Gastrocnemius medialis (tissue), 4 donors: Measurements from ENCODE around the gene ZNF672. TPM values are rescaled to one million over a fixed set of nuclear protein-coding genes. Genes with fewer than 3 reads are reported as not detected.

Source experiments
- ATAC-seq, 2 donors: fragments of 150-250 bp; one replicate each; pipeline ENCODE4 v1.9.1; 2016
- DNase-seq, 2 donors: peaks; one replicate each; pipeline ENCODE4 v3.0.0-alpha.2; 2019
- H3K27ac ChIP-seq, 4 donors: fragments of 200-600 bp; sonication (generic); 1 replicate in 1 of 4; 2 replicates in 3 of 4; pipeline ENCODE4 v1.5.1; 2016 to 2018; ENCODE audit warnings: mild to moderate bottlenecking in 2 of 4, moderate library complexity in 1 of 4
- H3K27me3 ChIP-seq, 3 donors: fragments of 200-600 bp; sonication (generic) in 2 of 3; 1 replicate in 1 of 3; 2 replicates in 2 of 3; pipeline versions ENCODE4 v1.5.1 to v1.6.0; 2016 to 2019; ENCODE audit warnings: mild to moderate bottlenecking in 1 of 3, moderate library complexity in 1 of 3
- H3K36me3 ChIP-seq, 2 donors: fragments of 200-600 bp; sonication (generic) in 1 of 2; one replicate each; pipeline ENCODE4 v1.5.1; 2017 to 2018
- H3K4me1 ChIP-seq, 2 donors: fragments of 200-600 bp; sonication (generic) in 1 of 2; one replicate each; pipeline ENCODE4 v1.5.1; 2016 to 2017; ENCODE audit warnings: mild to moderate bottlenecking in 2 of 2
- H3K4me3 ChIP-seq, 4 donors: fragments of 200-600 bp; sonication (generic) in 3 of 4; 1 replicate in 1 of 4; 2 replicates in 3 of 4; pipeline ENCODE4 v1.5.1; 2016 to 2019; ENCODE audit warnings: mild to moderate bottlenecking in 2 of 4
- H3K9me3 ChIP-seq, 3 donors: fragments of 200-600 bp; sonication (generic) in 2 of 3; 1 replicate in 1 of 3; 2 replicates in 2 of 3; pipeline ENCODE4 v1.5.1; 2016 to 2019
- POLR2A ChIP-seq, 2 donors: fragments of 450-650 bp; IDR thresholded peaks; one replicate each; pipeline ENCODE4 v1.6.1; 2017; ENCODE audit warnings: antibody characterized with exemption in 2 of 2, mild to moderate bottlenecking in 2 of 2, moderate library complexity in 2 of 2
- in situ Hi-C, 4 donors: fragments of 200-750 bp; cut with MboI; loops; one replicate each; pipeline versions ENCODE4 v1.15.0 to v1.8.0; 2017; ENCODE audit warnings: low sequenced_read_pairs in 4 of 4
- intact Hi-C: fragments of 100-400 bp; cut with DNase I; formaldehyde crosslinking; loops from one replicate; pipeline ENCODE4 v1.15.1; 2023; ENCODE audit warnings: low total_unique reads
- total RNA-seq, 4 donors: library from RNA; depleted of rRNA; stranded (reverse); fragments of >200 nt; gene quantifications; one replicate each; pipeline versions ENCODE4 v1.1.0 to v1.2.3, GENCODE V29; 2016
- TF ChIP-seq, protein P1 (sequence below), 5 experiments: fragments of 450-650 bp in 3 of 5; fragments of 200-600 bp in 2 of 5; sonication (generic) in 2 of 5; IDR thresholded peaks in 4 of 5; conservative IDR thresholded peaks in 1 of 5; 1 replicate in 4 of 5; 2 replicates in 1 of 5; pipeline ENCODE4 v1.5.1; 2016 to 2019; ENCODE audit warnings: antibody characterized with exemption in 5 of 5, mild to moderate bottlenecking in 3 of 5, moderate library complexity in 3 of 5

Gene ZNF672
- total RNA-seq, 4 donors from 2014 or later, result 41.9 to 81.0 (median 59.0) TPM

DNA sequence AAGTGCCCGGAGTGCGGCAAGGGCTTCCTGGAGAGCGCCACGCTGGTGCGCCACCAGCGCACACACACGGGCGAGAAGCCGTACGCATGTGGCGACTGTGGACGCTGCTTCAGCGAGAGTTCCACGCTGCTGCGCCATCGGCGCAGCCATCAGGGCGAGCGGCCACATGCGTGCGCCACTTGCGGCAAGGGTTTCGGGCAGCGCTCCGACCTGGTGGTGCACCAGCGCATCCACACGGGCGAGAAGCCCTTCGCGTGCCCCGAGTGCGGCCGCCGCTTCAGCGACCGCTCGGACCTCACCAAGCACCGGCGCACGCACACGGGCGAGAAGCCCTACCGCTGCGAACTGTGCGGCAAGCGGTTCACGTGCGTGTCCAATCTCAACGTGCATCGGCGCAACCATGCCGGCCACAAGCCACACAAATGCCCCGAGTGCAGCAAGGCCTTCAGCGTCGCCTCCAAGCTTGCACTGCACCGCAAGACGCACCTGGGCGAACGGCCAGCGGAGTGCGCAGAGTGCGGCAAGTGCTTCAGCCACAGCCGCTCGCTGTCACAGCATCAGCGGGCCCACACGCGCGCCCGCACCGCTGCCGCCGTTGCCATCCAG, 10.0 kb downstream of the ZNF672 start:
- DNase-seq (no peak), ATAC-seq (no peak)
- H3K4me1 ChIP-seq, result peaks cover 14 to 16% of the 10 kb centered on the region in 2 donors
- no peak overlapping the region for H3K27ac ChIP-seq
- H3K4me3 ChIP-seq, result no peak overlapping the region
- in situ Hi-C loops, result no loop called here
- intact Hi-C loops, result no loop called here
- no peaks in the 10 kb centered on the region for H3K27me3 ChIP-seq
- H3K9me3 ChIP-seq, result no peaks in the 10 kb centered on the region
- peaks cover 0 to 57% of the 10 kb centered on the region in 2 donors for H3K36me3 ChIP-seq
- no peak for TF ChIP-seq POLR2A (IDR thresholded peaks at IDR 0.05)
- TF ChIP-seq, protein P1, sequence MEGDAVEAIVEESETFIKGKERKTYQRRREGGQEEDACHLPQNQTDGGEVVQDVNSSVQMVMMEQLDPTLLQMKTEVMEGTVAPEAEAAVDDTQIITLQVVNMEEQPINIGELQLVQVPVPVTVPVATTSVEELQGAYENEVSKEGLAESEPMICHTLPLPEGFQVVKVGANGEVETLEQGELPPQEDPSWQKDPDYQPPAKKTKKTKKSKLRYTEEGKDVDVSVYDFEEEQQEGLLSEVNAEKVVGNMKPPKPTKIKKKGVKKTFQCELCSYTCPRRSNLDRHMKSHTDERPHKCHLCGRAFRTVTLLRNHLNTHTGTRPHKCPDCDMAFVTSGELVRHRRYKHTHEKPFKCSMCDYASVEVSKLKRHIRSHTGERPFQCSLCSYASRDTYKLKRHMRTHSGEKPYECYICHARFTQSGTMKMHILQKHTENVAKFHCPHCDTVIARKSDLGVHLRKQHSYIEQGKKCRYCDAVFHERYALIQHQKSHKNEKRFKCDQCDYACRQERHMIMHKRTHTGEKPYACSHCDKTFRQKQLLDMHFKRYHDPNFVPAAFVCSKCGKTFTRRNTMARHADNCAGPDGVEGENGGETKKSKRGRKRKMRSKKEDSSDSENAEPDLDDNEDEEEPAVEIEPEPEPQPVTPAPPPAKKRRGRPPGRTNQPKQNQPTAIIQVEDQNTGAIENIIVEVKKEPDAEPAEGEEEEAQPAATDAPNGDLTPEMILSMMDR (IDR thresholded peaks at IDR 0.05 in 4 of 5, conservative IDR thresholded peaks at IDR 0.05 in 1 of 5), result no peak

DNA sequence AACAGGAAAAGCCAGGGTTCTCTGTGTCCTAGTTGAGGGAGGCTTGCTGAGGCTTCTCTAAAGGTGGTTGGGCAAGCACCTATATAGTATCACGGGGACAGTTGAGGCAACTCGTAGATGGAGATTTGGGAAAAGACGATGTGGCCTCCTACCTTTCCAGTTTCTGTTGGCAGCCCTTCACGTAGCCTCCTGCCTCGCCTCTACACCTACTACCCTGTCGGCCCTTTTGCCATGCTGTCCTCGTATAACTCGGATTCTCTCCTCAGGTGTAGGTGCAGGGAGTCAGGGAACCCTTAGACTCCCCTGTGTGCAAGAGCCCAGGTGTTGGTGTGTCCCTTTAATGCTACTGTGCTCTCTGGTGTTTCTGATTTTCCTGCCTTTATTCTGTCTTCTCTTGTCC, 10.6 kb downstream of the ZNF672 start:
- Histone ChIP-seq H3K27ac (no peak overlapping the region), H3K9me3 (no peaks in the 10 kb centered on the region), H3K27me3 (no peaks in the 10 kb centered on the region), H3K4me3 (no peak overlapping the region), H3K4me1 (peaks cover 8 to 11% of the 10 kb centered on the region in 2 donors), H3K36me3 (peaks cover 0 to 58% of the 10 kb centered on the region in 2 donors)
- intact Hi-C loops (no loop called here), in situ Hi-C loops (no loop called here)
- ATAC-seq (no peak), DNase-seq (no peak)
- TF ChIP-seq, protein P1 (IDR thresholded peaks at IDR 0.05 in 4 of 5, conservative IDR thresholded peaks at IDR 0.05 in 1 of 5), result no peak
- TF ChIP-seq POLR2A (IDR thresholded peaks at IDR 0.05), result no peak

DNA sequence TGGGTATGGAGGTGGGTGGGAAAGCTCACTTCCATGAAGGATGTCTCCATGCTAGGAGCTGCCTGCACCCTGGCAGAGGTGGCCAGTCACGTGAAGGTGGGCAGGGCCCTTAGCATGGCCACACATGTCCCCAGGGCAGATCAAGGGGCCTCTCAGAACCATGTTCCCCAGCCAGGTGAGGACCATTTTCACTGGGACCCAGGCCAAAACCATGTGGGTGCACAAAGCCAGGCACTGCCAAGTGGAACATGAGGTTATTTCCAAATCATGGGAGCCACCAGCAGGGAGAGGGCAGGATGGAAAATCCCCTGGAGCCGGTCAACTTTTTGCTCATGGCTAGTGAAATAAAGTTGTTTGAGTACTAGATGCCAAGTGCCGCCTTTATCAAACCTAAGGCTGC, 11.1 kb downstream of the ZNF672 start:
- no peak overlapping the region for H3K4me3 ChIP-seq
- ATAC-seq, result no peak
- in situ Hi-C loops (no loop called here), intact Hi-C loops (no loop called here)
- peaks cover 3 to 5% of the 10 kb centered on the region in 2 donors for H3K4me1 ChIP-seq
- TF ChIP-seq, protein P1 (IDR thresholded peaks at IDR 0.05 in 4 of 5, conservative IDR thresholded peaks at IDR 0.05 in 1 of 5), result no peak
- no peak for TF ChIP-seq POLR2A (IDR thresholded peaks at IDR 0.05)
- H3K36me3 ChIP-seq, result peaks cover 0 to 62% of the 10 kb centered on the region in 2 donors
- H3K9me3 ChIP-seq, result no peaks in the 10 kb centered on the region
- no peak overlapping the region for H3K27ac ChIP-seq
- no peaks in the 10 kb centered on the region for H3K27me3 ChIP-seq
- no peak for DNase-seq

DNA sequence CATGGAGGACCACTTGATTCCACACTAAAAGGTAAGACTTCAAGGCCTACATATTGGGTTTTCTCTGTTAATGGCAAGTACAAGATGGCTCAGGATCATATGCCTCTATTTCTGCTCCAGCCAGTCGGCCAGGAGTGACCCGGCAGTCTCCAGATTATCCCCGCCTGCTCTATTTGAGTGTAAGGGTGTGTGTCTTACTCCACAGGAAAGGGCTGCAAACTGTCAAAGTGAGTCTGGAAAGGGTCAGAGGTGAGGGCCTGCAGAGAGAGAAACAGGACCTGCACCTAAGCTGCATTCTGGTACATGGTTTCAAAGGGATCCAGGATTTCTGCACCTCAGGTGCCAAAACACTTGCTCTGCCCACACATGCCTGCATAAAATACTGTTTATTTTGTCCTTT, 11.6 kb downstream of the ZNF672 start:
- Histone ChIP-seq H3K27me3 (no peaks in the 10 kb centered on the region), H3K4me1 (peaks cover 0 to under 1% of the 10 kb centered on the region in 2 donors), H3K9me3 (no peaks in the 10 kb centered on the region), H3K27ac (no peak overlapping the region), H3K36me3 (peaks cover 0 to 60% of the 10 kb centered on the region in 2 donors), H3K4me3 (no peak overlapping the region)
- DNase-seq, result no peak
- intact Hi-C loops (no loop called here), in situ Hi-C loops (no loop called here)
- TF ChIP-seq POLR2A (IDR thresholded peaks at IDR 0.05), result no peak
- TF ChIP-seq, protein P1 (IDR thresholded peaks at IDR 0.05 in 4 of 5, conservative IDR thresholded peaks at IDR 0.05 in 1 of 5), result no peak
- no peak for ATAC-seq

DNA sequence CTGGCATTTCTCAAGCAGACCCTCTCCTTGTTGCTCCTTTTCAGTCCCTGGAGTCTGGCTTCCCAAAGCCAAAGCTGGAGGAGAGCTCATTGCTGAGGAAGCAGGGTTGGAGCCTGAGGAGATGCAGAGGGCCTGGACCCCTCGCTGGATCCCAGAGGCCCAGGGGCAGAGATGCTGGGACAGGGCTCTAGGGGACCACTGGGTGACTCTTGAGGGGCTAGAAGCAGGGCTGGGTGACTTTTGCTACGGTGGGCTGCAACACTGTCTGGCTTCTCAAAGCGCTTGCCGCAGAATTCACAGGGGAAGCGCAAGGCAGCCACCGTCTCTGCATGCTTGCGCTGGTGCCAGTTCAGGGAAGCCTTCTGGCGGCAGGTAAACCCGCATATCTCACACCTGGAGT, 12.1 kb downstream of the ZNF672 start:
- in situ Hi-C loops, result no loop called here

More for the DNA sequence above, 12.1 kb downstream of the ZNF672 start:
- Histone ChIP-seq H3K4me3 (no peak overlapping the region), H3K27me3 (no peaks in the 10 kb centered on the region), H3K36me3 (peaks cover 0 to 56% of the 10 kb centered on the region in 2 donors), H3K9me3 (no peaks in the 10 kb centered on the region), H3K27ac (no peak overlapping the region), H3K4me1 (no peaks in the 10 kb centered on the region)
- ATAC-seq, result no peak
- intact Hi-C loops, result no loop called here
- DNase-seq, result no peak
- TF ChIP-seq, protein P1 (IDR thresholded peaks at IDR 0.05 in 4 of 5, conservative IDR thresholded peaks at IDR 0.05 in 1 of 5), result no peak
- TF ChIP-seq POLR2A (IDR thresholded peaks at IDR 0.05), result no peak
